ENCODE results near the gene ETF1. TPM values are rescaled to one million over a fixed set of nuclear protein-coding genes. Genes with fewer than 3 reads are reported as not detected.

Gene ETF1
- polyA plus RNA-seq, 3 donors = 34.8 to 71.4 (median 61.6) TPM

- H3K27me3 ChIP-seq (ENCODE audit: control insufficient read depth in 2 of 2, insufficient read depth in 2 of 2, low read length in 2 of 2) = peaks cover 20 to 41% of the 10 kb centered on the region in 2 donors
Observed at GRCh38 chr5:138488481-138488945, 54.5 kb downstream of the ETF1 start.

DNA sequence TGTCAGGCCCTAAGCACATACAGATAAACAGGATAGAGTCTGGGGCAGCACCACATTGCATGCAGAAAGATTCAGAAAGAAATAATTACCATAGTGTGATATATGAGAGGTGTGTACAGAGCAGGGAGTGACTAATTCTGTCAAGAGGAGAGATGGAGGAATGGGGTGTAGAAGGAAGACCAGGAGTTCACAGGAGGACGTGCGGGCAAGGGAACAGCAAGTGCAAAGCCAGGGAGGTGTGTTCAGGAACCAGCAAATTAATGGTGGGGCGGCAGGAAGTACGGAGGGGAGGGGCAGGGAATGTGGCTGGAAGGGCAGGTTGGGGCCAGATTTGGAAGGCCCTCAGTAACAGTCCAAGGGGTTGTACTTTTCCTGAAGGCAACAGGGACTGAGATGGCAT lies 60.4 kb downstream of the ETF1 start:
- H3K9ac ChIP-seq (ENCODE audit: insufficient read depth, low read length, poor library complexity, severe bottlenecking) = no peak overlapping the region
- H3K9me3 ChIP-seq (replicated peaks in 1 of 2; ENCODE audit: control insufficient read depth in 1 of 2, insufficient read depth in 1 of 2, low read length in 2 of 2) = no peaks in the 10 kb centered on the region
- Mint-ChIP-seq H3K36me3 (no peaks in the 10 kb centered on the region), H3K27ac (no peak overlapping the region), H3K27me3 (ENCODE audit: low read depth in 3 of 3) (peaks cover 2 to 10% (median 9%) of the 10 kb centered on the region in 3 donors), H3K9me3 (peaks cover 0 to 2% (median 0%) of the 10 kb centered on the region in 7 donors), H3K4me3 (no peak overlapping the region), H3K4me1 (peaks cover 13% of the 10 kb centered on the region)
- DNase-seq = no peak
- H3K4me1 ChIP-seq (ENCODE audit: control insufficient read depth in 1 of 2, insufficient read depth in 2 of 2, low read length in 2 of 2) = peaks cover 7 to 10% of the 10 kb centered on the region in 2 donors
- H3K4me2 ChIP-seq (replicated peaks; ENCODE audit: extremely low read depth, low read length, poor library complexity, severe bottlenecking) = no peak overlapping the region
- no peaks in the 10 kb centered on the region for H4K20me1 ChIP-seq (ENCODE audit: insufficient read depth, low read length)
- 65% methylated on average over 4 of the region's 4 CpGs for WGBS (ENCODE audit: insufficient coverage)
- H3K36me3 ChIP-seq (replicated peaks in 1 of 2; ENCODE audit: control insufficient read depth in 1 of 2, insufficient read depth in 2 of 2, low read length in 2 of 2) = no peaks in the 10 kb centered on the region
- H3K79me2 ChIP-seq (ENCODE audit: insufficient read depth, low read length) = no peaks in the 10 kb centered on the region
- intact Hi-C loops (cut with micrococcal nuclease) = no loop called here
- H3K27me3 ChIP-seq (ENCODE audit: control insufficient read depth in 2 of 2, insufficient read depth in 2 of 2, low read length in 2 of 2) = no peaks in the 10 kb centered on the region
- no peak for TF ChIP-seq CTCF (IDR thresholded peaks at IDR 0.05)
- no peak overlapping the region for H3K27ac ChIP-seq (ENCODE audit: low read depth in 1 of 2, low read length in 2 of 2)
- no peak overlapping the region for H3K4me3 ChIP-seq (replicated peaks in 1 of 3; ENCODE audit: low read depth in 2 of 3, low read length in 3 of 3)
- no peak overlapping the region for H2AFZ ChIP-seq (ENCODE audit: insufficient read depth, low read depth, low read length, poor library complexity, severe bottlenecking)

More at GRCh38 chr5:138488481-138488945, 54.5 kb downstream of the ETF1 start:
- Histone ChIP-seq H3K79me2 (ENCODE audit: insufficient read depth, low read length) (no peaks in the 10 kb centered on the region), H3K27ac (ENCODE audit: low read depth in 1 of 2, low read length in 2 of 2) (no peak overlapping the region), H2AFZ (ENCODE audit: insufficient read depth, low read depth, low read length, poor library complexity, severe bottlenecking) (no peak overlapping the region), H3K4me3 (replicated peaks in 1 of 3; ENCODE audit: low read depth in 2 of 3, low read length in 3 of 3) (no peak overlapping the region), H4K20me1 (ENCODE audit: insufficient read depth, low read length) (no peaks in the 10 kb centered on the region), H3K9me3 (replicated peaks in 1 of 2; ENCODE audit: control insufficient read depth in 1 of 2, insufficient read depth in 1 of 2, low read length in 2 of 2) (no peaks in the 10 kb centered on the region), H3K9ac (ENCODE audit: insufficient read depth, low read length, poor library complexity, severe bottlenecking) (no peak overlapping the region), H3K36me3 (replicated peaks in 1 of 2; ENCODE audit: control insufficient read depth in 1 of 2, insufficient read depth in 2 of 2, low read length in 2 of 2) (no peaks in the 10 kb centered on the region), H3K4me1 (ENCODE audit: control insufficient read depth in 1 of 2, insufficient read depth in 2 of 2, low read length in 2 of 2) (peaks cover 21 to 30% of the 10 kb centered on the region in 2 donors), H3K4me2 (replicated peaks; ENCODE audit: extremely low read depth, low read length, poor library complexity, severe bottlenecking) (no peak overlapping the region)
- intact Hi-C loops (cut with micrococcal nuclease) = no loop called here
- DNase-seq = no peak
- H3K27me3 Mint-ChIP-seq (ENCODE audit: low read depth in 3 of 3) = peaks cover 34 to 42% (median 39%) of the 10 kb centered on the region in 3 donors
- peaks cover 0 to 8% (median 1%) of the 10 kb centered on the region in 7 donors for H3K9me3 Mint-ChIP-seq
- H3K4me1 Mint-ChIP-seq = peaks cover 29% of the 10 kb centered on the region
- peaks cover 0 to 3% of the 10 kb centered on the region in 2 donors for H3K36me3 Mint-ChIP-seq
- no peak overlapping the region for H3K27ac Mint-ChIP-seq
- no peak for TF ChIP-seq CTCF (IDR thresholded peaks at IDR 0.05)
- no peak overlapping the region for H3K4me3 Mint-ChIP-seq
- 94% methylated on average over 5 of the region's 5 CpGs for WGBS (ENCODE audit: insufficient coverage)
